Body of pancreas (tissue), 4 donors: ENCODE results near the gene IGSF21. TPM values are rescaled to one million over a fixed set of nuclear protein-coding genes. Genes with fewer than 3 reads are reported as not detected.
A peak's percentile ranks its signal among the peaks of the same experiment; 100 is the strongest.

Source experiments
- ATAC-seq: fragments of 150-250 bp; one replicate; pipeline ENCODE4 v1.9.1; 2016
- DNase-seq, 4 donors: peaks; one replicate each; pipeline ENCODE4 v3.0.0-alpha.2; 2019
- H3K27ac ChIP-seq, 4 donors: fragments of 200-600 bp; sonication (generic); 1 replicate in 3 of 4; 2 replicates in 1 of 4; pipeline versions ENCODE4 v1.5.1 to v1.6.1; 2016 to 2019; ENCODE audit warnings: mild to moderate bottlenecking in 1 of 4, mixed read lengths in 1 of 4, moderate library complexity in 1 of 4
- H3K27me3 ChIP-seq, 2 donors: fragments of 200-600 bp; sonication (generic); one replicate each; pipeline ENCODE4 v1.6.0; 2016; ENCODE audit warnings: mild to moderate bottlenecking in 1 of 2
- H3K36me3 ChIP-seq, 2 donors: fragments of 200-600 bp; sonication (generic); replicated peaks in 1 of 2; 2 replicates each; pipeline ENCODE4 v1.5.1; 2016; ENCODE audit warnings: low read depth in 2 of 2; ENCODE audit not compliant: insufficient read depth in 1 of 2
- H3K4me1 ChIP-seq: fragments of 200-600 bp; sonication (generic); one replicate; pipeline ENCODE4 v1.6.0; 2016
- H3K4me3 ChIP-seq, 2 donors: fragments of 200-600 bp; sonication (generic); 1 replicate in 1 of 2; 2 replicates in 1 of 2; pipeline ENCODE4 v1.5.1; 2016 to 2019
- H3K9me3 ChIP-seq, 3 donors: fragments of 200-600 bp; sonication (generic); 1 replicate in 2 of 3; 2 replicates in 1 of 3; pipeline ENCODE4 v1.5.1; 2016
- POLR2A ChIP-seq, 3 donors: fragments of 450-650 bp; IDR thresholded peaks; one replicate each; pipeline ENCODE4 v1.6.1; 2016; ENCODE audit warnings: antibody characterized with exemption in 3 of 3, mild to moderate bottlenecking in 2 of 3
- WGBS, 2 donors: methylation state at CpG; one replicate each; pipeline ENCODE4 v1.1.5; 2017; 5-methylcytosine and 5-hydroxymethylcytosine counted together
- intact Hi-C: fragments of 100-400 bp; cut with DNase I; formaldehyde crosslinking; loops from one replicate; pipeline ENCODE4 v1.15.1; 2023
- total RNA-seq, 2 donors: library from RNA; depleted of rRNA; stranded (reverse); fragments of >200 nt; gene quantifications; one replicate each; pipeline ENCODE4 v1.1.0, GENCODE V29; 2016
- TF ChIP-seq, protein P1 (sequence below), 7 experiments: fragments of 450-650 bp in 4 of 7; fragments of 200-600 bp in 3 of 7; sonication (generic) in 3 of 7; IDR thresholded peaks; one replicate each; pipeline ENCODE4 v1.5.1; 2016 to 2019; ENCODE audit warnings: antibody characterized with exemption in 7 of 7

Gene IGSF21
- total RNA-seq, 2 donors from 2014 or later: 0.33 to 2.1 TPM

- Histone ChIP-seq H3K36me3 (no peaks in the 10 kb centered on the region), H3K27ac (no peak overlapping the region), H3K27me3 (no peaks in the 10 kb centered on the region), H3K4me3 (no peak overlapping the region), H3K4me1 (no peaks in the 10 kb centered on the region), H3K9me3 (no peaks in the 10 kb centered on the region)
- intact Hi-C loops: no loop called here
- no peak for ATAC-seq
- no peak for DNase-seq
- 66 to 71% methylated on average over 11 of the region's 11 CpGs for WGBS, 2 donors
- TF ChIP-seq, protein P1, sequence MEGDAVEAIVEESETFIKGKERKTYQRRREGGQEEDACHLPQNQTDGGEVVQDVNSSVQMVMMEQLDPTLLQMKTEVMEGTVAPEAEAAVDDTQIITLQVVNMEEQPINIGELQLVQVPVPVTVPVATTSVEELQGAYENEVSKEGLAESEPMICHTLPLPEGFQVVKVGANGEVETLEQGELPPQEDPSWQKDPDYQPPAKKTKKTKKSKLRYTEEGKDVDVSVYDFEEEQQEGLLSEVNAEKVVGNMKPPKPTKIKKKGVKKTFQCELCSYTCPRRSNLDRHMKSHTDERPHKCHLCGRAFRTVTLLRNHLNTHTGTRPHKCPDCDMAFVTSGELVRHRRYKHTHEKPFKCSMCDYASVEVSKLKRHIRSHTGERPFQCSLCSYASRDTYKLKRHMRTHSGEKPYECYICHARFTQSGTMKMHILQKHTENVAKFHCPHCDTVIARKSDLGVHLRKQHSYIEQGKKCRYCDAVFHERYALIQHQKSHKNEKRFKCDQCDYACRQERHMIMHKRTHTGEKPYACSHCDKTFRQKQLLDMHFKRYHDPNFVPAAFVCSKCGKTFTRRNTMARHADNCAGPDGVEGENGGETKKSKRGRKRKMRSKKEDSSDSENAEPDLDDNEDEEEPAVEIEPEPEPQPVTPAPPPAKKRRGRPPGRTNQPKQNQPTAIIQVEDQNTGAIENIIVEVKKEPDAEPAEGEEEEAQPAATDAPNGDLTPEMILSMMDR (IDR thresholded peaks at IDR 0.05): no peak
- TF ChIP-seq POLR2A (IDR thresholded peaks at IDR 0.05): no peak
These were observed 34.4 kb upstream of the IGSF21 start for GRCh38 chr1:18073066-18073642.

DNA sequence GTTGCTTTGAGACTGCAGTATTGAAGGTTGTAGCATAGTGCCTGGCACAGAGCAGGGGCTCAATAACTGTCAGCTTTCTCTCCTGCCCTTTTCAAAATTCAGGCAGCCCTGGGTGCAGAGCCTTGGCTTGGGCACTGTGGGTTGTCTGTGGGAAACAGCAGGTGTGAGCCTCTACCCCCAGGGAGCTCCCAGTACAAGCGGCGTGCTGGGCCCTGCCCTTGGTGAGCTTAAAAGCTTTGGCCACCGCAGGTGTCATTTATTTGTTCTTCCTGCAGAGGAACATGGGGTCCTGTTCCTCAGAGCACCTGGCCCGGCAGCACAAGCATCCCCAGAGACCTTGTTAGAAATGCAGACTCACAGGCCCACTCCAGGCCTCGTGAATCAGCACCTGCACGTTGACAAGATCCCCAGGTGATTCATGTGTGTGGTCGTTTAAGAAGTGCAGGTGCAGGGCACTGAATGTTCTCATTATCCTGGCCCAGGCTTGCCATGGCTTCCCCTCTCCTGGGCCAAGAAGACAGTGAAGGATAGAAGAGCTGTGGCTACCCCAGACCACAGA is 29.9 kb upstream of the IGSF21 start:
- no peaks in the 10 kb centered on the region for H3K27me3 ChIP-seq
- ATAC-seq: no peak
- H3K4me1 ChIP-seq: no peaks in the 10 kb centered on the region

DNA sequence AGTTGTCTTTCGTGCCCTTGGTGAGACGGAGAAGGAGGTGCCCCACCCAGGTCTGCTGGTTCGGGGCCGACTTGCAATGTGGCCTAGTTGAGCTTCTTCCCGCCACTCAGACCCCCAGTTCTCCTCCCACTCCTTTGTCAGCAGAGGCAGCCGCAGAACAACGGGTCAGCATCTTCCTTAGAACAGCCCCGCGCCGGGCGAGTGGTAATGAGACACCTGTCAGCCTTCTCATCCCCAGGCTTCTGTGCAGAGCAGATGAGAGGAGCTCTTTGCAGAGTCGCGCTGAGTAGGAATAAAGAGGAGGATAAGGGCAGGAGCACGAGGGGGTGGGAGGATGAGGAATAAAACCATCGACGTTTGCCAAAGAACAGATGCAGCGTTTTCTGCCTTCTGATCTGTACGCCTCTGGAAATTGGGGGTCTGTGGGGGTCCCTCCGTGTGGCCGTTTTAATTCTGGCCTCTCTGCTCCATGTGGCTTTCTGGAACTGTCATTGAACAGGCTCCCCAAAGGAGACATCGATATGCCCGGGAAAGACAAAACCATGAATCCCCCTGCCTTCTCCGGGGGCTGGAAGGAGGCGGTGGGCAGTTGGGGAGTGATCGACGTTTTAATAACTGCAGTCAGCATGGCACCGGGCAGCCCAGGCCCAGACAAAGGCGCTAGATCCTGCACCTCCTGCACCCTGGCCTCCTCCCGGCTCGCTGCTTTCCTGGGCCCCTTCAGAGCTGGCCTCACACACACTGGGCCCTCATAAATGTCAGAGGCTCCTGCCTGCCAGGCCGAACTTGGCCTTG is 27.5 kb upstream of the IGSF21 start:
- H3K4me3 ChIP-seq: no peak overlapping the region
- intact Hi-C loops: no loop called here
- WGBS, 2 donors: 63 to 67% methylated on average over 28 to 31 of the region's 31 CpGs
- H3K36me3 ChIP-seq: no peaks in the 10 kb centered on the region
- no peak overlapping the region for H3K27ac ChIP-seq
- H3K9me3 ChIP-seq: no peaks in the 10 kb centered on the region
- no peaks in the 10 kb centered on the region for H3K4me1 ChIP-seq
- DNase-seq (no peak), ATAC-seq (no peak)
- TF ChIP-seq, protein P1 (IDR thresholded peaks at IDR 0.05): no peak
- no peak for TF ChIP-seq POLR2A (IDR thresholded peaks at IDR 0.05)
- H3K27me3 ChIP-seq: no peaks in the 10 kb centered on the region

More for the DNA sequence above, 29.9 kb upstream of the IGSF21 start:
- H3K27ac ChIP-seq: no peak overlapping the region
- intact Hi-C loops: no loop called here
- no peak overlapping the region for H3K4me3 ChIP-seq
- no peaks in the 10 kb centered on the region for H3K9me3 ChIP-seq
- TF ChIP-seq, protein P1 (IDR thresholded peaks at IDR 0.05): no peak
- no peak for TF ChIP-seq POLR2A (IDR thresholded peaks at IDR 0.05)
- peak in 1 of 4 donors; percentile 9 for DNase-seq
- WGBS, 2 donors: 29 to 45% methylated on average over 7 of the region's 7 CpGs
- no peaks in the 10 kb centered on the region for H3K36me3 ChIP-seq

- Histone ChIP-seq H3K9me3 (no peaks in the 10 kb centered on the region), H3K27ac (no peak overlapping the region), H3K4me3 (no peak overlapping the region), H3K4me1 (no peaks in the 10 kb centered on the region), H3K36me3 (no peaks in the 10 kb centered on the region), H3K27me3 (no peaks in the 10 kb centered on the region)
- WGBS, 2 donors: 68 to 78% methylated on average over 5 of the region's 5 CpGs
- no peak for ATAC-seq
- no peak for TF ChIP-seq POLR2A (IDR thresholded peaks at IDR 0.05)
- TF ChIP-seq, protein P1 (IDR thresholded peaks at IDR 0.05): no peak
- no peak for DNase-seq
- intact Hi-C loops: no loop called here
These were observed 22.1 kb upstream of the IGSF21 start for GRCh38 chr1:18085387-18086074.
